GM21381 (cell line): ENCODE data around the gene MAP3K4.
"Not testable (repeated sequence)": the region's sequence is repeated elsewhere in the genome, so short reads cannot be mapped to it uniquely, and the experiment has no call there.

Experiments
- ATAC-seq: cut with Tn5 transposase; IDR thresholded peaks from one replicate; pipeline ENCODE4 v1.9.1; 2021; ENCODE audit warnings: mild to moderate bottlenecking, moderate library complexity; ENCODE audit not compliant: unreplicated experiment

MAP3K4 gene

GRCh38 chr6:160972111-160972510 lies 19.5 kb upstream of the MAP3K4 start:
- ATAC-seq = peak; percentile 50

DNA sequence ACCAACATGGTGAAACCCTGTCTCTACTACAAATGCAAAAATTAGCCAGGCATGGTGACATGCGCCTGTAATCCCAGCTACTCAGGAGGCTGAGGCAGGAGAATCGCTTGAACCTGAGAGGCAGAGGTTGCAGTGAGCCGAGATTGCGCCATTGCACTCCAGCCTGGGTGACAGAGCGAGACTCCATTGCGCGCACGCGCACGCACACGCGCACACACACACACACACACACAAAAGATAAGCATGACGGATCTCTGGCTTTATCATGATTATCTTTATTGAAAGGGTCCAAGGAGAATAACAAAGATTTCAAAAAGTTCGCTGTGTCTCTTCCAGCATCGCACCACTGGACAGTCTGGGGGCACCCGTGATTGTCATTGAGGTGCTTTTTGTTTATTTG lies 19.0 kb upstream of the MAP3K4 start:
- ATAC-seq = not testable (repeated sequence)

- ATAC-seq = no peak
Observed at GRCh38 chr6:160973311-160974250, 18.0 kb upstream of the MAP3K4 start.

DNA sequence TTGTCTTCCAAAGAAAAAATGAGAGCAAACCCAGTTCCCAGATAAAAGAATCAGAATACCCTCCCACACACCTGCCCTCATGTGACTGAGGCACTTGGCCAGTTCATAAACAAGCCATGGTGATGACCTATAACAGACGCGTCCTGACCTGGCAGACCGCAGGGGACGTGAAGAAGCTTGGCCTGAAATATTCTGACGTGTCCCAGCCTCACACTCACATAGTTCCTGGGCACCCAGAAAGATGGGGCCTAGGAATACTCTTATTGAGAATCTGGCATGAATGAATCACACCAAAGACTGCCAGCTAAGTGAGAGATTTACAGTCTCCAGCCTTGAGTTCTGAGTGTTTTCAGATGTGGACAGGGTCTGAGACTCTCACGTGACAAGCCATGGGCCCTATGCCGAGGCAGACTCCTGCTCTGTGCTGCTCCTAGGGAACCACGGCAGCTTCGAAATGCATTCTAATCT lies 17.2 kb upstream of the MAP3K4 start:
- no peak for ATAC-seq

DNA sequence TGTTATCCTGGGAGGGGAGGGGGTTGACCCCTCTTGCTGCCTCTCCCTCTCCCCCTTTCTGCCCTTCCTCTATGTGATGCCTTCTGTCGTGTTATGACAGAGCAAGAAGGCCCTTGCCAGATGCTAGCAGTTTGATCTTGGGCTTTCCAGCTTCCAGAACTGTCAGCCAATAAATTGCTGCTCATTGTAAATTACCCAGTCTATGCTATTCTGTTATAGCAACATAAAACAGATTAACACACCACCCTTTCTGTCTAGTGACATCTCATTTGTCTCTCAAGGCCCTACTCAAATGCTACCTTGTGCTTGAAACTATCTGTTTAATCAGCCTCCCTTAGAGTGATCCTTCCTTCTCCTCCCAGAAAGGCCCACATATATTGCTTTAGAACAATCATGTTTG lies 16.4 kb upstream of the MAP3K4 start:
- ATAC-seq = no peak

GRCh38 chr6:160975961-160976360 lies 15.6 kb upstream of the MAP3K4 start:
- ATAC-seq = not testable (repeated sequence)

- no peak for ATAC-seq
Observed at GRCh38 chr6:160978141-160978901, 13.2 kb upstream of the MAP3K4 start.

- ATAC-seq = no peak
Observed at GRCh38 chr6:160979061-160979708, 12.4 kb upstream of the MAP3K4 start.

- ATAC-seq = not testable (repeated sequence)
Observed at GRCh38 chr6:160983377-160983948, 8.1 kb upstream of the MAP3K4 start.

DNA sequence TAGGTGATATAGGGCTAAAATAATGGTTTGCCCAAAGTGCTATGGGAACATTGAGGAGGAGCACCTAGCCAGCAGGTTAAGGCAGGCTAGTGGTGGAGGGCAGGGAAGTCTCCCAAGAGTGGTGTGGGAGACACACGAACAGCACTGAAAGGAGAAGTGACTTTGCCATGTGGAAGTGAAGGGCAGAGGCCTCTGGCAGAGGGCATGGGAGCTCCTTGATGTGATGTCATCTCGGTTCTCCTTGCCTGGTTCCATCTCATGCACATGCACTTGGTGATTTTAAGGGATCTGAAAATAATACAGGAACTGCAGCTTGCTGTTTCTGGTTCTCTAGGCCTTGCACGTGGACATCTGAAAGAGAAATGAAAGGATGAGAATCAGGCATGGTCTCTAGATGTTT lies 4.7 kb upstream of the MAP3K4 start:
- ATAC-seq = no peak

DNA sequence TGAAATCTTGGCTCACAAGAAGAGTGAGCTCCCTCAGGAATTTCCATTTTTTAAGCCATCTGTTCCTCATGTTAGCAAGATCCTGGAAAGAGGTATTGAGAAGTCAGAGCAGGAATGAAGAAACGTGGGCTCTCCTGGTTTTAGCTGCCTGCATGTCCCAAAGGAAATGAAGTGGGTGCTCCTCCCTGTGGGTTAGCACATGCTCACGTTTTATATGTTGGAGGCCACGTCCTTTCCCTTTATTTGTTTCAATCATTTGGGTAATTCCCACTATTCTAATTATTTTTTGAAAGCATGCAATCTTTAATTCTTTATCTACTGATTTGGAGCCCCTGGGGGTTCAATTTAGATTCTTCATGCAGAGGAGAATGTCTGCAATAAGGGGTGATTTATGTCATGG lies 4.3 kb upstream of the MAP3K4 start:
- no peak for ATAC-seq

DNA sequence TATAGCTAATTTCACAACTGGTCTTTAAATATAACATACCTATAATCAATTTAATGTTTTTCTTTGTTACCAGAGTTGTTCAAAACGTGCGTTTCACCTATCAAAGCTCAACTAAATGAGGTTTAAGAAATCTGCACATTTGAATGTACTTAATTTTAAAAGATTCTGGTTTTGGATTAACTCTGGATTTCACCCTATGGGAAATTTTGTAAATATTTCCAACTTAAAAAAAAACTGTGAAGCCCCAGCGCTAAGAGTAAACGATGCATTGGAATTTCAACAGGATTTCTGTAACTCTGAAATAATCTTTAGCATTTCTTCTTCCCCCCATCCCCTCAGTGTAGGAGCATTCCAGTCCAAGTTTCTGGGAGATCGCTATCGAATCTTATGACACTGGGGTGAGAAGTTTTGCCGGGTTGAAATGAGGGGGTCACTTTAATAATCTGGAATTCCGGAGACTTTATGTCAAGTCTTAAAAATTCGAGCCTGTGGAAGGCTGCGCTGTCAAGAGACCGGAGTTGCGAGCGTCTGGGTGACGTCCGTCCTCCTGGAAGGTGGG lies 643 bp upstream of the MAP3K4 start:
- no peak for ATAC-seq

DNA sequence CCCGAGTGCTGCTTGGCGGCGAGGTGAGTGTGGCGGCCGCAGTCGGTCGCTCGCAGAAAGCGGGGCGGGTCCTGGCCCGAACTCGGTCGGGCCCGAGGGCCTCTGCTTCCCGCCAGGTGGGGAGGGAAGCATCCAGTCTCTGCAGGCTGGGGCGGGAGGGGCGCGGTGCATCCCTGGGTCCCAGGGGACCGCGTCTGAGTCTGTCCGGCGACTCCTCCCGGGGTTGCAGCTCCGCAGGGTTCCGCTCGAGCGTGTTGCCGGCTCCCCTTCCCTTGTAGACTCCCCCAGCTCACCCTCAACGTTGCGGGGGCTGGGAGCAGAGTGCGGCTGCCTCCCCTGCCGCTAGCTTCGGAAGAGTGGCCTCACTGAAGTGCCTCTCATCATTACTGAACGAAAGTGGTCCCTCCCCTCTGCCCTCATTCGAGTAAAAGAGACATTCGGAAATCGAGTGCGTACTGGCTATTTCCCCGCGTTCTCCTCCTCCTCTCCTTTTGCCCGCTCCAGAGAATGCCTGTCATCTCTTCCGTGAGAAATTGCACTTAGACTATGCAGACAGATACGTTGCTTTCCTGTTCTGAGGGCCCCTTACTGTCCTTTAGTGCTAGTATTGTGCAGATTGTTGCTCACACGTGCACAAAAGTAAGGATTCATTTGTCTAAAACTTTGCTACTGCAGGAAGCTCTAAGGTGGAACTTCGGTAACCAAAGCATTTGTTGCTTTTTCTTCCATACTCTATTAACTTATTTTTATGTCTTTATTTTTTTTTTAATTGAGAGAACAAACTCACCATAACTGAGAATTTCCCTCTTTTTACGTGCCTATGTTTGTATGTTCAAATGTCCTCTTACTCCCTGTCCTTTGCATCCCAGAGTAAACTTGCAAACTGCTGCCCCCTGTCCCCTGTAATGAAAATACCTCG lies 751 bp downstream of the MAP3K4 start:
- peak; percentile 49 for ATAC-seq

DNA sequence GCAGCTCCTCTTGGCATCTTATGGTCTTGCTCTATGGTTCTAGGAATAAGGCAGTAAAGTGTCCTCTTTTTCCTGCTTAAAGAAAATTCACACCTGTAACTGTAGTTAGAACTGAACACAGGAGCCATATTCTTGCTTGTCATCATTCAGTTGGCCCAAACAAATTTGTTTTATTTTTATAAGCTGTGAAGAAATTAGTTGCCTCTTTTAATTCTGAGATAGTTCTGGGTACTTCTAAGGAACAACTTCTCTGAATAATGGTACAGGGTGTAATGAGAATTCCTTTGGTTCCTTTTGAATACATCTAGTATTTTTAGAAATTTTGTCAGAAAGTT lies 1.4 kb downstream of the MAP3K4 start:
- no peak for ATAC-seq

DNA sequence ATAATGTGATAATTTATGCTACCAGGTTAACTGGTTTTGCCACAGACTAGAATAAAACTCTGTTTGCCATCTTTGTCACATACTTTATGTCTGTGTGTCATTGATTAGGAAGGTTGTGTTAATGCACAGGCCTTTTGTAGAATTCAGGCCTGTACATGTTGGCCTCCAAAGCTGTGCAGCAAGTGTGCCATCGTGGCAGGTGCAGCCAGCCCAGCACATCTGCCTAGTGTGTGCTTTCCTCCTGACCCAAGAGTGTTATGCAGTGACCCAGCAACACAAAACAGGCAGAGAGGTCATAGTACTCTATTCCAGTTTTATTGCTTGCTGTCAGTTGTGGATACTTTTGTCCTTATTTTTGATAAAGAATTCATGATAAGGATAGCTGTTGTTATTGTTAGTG lies 3.7 kb downstream of the MAP3K4 start:
- ATAC-seq = no peak

DNA sequence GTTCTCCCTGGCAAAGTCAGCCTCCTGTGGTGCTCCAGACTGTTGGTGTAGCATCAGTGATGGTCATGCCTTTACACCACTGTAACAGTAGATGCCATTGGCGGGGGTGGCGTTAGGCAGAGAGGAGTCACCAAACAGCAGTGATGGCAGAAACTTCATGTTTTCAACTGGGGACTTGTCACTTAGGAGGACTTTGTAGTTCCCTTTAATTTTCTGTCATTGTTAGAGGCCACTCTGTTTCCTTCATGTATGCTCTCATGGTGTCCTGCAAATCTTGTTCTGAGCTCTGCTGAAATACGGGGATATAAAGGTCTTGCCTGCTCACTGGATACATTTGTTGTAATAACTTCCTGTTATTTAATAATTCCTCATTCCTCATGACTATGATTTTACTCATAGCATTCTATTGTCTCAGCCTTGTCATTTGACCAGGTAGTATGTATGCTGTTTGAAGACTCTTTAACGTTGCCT lies 4.6 kb downstream of the MAP3K4 start:
- ATAC-seq = no peak

GRCh38 chr6:160998217-160998616 lies 6.6 kb downstream of the MAP3K4 start:
- ATAC-seq = no peak

DNA sequence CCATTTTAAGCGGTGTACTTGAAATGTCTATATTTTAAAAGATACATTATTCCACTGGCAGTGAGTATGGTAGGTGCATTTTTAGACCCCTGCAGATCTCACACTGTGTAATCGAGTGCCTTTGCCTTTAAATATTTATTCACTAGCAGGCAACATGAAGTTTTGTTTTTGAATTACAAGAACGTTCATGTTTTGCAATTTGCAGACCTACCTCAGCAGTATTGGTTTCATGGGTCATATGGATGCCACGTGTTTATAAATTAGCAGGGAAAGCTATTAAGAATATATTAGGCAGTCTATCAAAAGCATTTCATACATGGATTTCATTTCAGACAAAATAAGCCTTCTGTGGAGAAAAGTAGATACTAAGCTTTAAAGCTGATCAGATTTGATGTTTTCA lies 7.2 kb downstream of the MAP3K4 start:
- ATAC-seq = no peak

GRCh38 chr6:160999516-160999915 lies 7.9 kb downstream of the MAP3K4 start:
- ATAC-seq = no peak

DNA sequence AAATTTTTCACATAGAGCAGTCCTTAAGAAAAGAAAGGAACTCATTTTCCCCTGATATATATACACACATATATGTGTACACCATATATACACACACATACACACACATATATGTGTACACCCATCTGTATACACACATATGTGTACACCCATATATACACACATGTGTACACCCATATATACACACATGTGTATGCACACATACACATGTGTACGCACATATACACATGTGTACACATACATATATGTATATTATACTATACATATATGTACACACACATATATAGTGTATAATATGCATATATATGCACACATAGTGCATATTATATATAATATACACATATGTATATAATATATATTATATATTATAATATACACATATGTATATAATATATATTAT lies 9.1 kb downstream of the MAP3K4 start:
- ATAC-seq = no peak
